T47D (cell line): ENCODE measurements around the gene ALKBH8.
"Not testable (repeated sequence)": the region's sequence is repeated elsewhere in the genome, so short reads cannot be mapped to it uniquely, and the experiment has no call there.

Experiments used
- DNase-seq, 2 experiments: peaks; one replicate each; pipeline versions ENCODE4 v3.0.0 to v3.0.0-alpha.2; 2011 to 2012; ENCODE audit warnings: low read depth in 1 of 2, low spot score in 1 of 2
- JUND ChIP-seq: IDR thresholded peaks from 2 replicates; pipeline ENCODE4 v1.6.1; 2012; ENCODE audit warnings: low read depth
- in situ Hi-C: cut with HindIII; loops from 2 replicates; pipeline ENCODE4 v1.10.0; 2016; ENCODE audit warnings: low sequenced_read_pairs, low pct_unique_long_range_greater_than_20kb

ALKBH8 gene

DNA sequence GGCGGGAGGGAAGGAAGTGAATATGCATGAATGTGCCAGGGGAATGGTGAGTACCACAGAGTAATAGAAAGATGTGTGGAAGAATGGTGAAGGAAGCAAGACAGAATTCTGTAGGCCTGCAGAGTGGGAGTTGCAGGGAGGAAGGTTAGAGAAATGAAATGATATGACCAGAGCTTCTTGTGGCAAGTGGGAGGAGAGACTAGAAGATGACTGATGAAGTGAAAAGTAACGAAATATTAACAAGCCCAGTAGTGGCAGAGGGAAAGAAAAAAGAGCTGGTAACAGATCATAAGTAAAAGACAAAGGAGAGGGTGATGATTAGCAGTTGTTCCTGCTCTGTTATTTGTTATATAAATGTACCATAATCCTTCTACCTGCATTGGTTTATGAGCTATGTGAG, 1.0 kb upstream of the ALKBH8 start:
- no peak for DNase-seq
- in situ Hi-C loops: no loop called here
- no peak for TF ChIP-seq JUND

DNA sequence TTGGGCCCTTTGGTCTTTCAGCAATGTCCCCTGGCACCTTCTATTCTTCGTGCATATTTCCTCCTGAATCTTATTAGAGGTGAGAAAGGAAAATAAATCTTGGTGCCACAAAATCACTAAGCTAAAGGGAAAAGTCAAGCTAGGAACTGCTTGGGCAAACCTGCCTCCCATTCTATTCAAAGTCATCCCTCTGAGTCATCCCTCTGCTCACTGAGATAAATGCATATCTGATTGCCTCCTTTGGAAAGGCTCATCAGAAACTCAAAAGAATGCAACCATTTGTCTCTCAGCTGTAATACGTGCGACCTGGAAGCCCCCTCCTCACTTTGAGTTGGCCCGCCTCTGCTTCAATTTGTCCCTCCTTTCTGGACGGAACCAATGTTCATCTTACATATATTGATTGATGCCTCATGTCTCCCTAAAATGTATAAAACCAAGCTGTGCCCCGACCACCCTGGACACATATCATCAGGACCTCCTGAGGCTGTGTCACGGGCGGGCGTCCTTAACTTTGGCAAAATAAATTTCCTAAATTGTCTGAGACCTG, 493 bp upstream of the ALKBH8 start:
- in situ Hi-C loops, DNase-seq: not testable (repeated sequence)

DNA sequence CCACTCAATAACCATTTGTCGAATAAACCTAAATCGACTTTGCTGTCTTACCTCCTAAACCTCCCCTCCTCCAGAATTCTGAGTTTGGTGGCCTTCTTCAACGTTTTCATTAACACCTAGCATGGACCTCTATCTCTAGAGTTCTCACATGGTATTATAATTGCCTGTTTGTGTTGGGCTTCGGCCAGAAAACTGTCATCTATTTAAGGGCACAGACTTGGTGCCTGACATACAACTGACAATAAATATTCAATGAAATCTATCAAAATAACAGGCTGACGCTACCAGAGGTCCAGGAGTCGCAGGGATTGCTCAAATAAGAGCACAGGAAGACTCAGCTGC, 687 bp downstream of the ALKBH8 start:
- no peak for TF ChIP-seq JUND
- in situ Hi-C loops: no loop called here
- DNase-seq: peak in 1 of 2 experiments; percentile 12

DNA sequence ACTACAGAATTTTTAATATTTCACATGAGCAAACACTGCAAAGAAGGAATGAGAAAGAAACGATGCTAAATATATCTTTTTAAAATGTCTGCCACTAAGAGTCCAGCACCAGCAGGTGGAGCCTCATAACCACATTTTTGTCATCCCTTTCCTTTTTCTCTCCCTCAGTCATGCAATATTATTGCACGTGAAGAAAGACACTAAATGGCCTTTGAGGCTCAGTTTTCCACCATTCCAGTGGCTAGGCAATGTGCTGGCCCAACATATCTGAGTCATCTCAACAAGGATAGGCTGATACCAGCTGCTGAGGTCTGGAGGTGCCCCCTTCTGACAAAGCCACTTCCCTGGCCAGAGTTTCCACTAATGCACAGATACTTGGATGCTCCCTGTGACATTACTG, 1.8 kb downstream of the ALKBH8 start:
- peak in 1 of 2 experiments; percentile 67 for DNase-seq
- no peak for TF ChIP-seq JUND
- in situ Hi-C loops: no loop called here

DNA sequence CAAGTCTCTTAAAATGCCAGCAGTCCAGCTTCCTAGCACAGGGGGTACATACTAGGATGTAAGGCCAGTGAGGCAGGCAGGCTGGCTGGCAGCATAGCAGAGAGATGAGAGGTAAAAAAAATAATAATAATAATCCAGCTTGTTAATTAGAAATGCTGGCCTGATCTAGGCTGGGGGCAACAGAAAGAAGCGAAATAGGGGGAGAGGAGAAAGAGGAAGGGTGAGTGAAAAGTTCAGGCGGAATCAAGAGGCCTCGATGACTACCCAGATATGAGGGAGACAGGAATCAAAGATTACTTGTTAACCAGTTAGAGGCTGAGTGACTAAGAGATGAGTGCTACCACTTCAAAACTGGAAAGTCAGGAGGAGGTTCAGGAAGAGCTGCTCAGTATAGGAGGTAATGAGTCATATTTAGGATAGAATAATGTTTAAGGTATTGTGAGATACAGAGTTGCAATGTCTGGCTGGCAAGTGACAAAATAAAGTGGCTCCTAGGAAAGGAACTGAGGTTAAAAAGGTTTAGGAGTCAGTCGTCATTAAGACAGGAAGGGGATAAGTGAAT, 2.8 kb downstream of the ALKBH8 start:
- in situ Hi-C loops: no loop called here
- DNase-seq: no peak
- no peak for TF ChIP-seq JUND

DNA sequence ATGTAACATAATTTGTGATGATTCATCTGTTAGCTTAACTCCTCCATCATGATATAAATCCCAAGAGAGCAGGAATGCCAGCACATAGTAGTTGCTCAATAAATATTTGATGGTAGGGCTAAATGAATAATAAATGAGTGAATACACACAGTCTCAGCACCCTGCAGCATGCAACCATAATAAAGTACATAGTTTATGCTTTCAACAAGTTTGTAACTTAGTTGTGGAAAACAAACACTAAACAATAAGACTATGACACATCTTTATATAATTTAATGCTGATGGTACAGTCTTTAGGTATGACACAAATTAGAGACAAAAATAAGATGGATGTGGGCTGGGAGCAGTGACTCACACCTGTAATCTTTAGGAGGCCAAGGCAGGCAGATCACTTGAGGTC, 3.8 kb downstream of the ALKBH8 start:
- no peak for DNase-seq
- no peak for TF ChIP-seq JUND
- in situ Hi-C loops: no loop called here

DNA sequence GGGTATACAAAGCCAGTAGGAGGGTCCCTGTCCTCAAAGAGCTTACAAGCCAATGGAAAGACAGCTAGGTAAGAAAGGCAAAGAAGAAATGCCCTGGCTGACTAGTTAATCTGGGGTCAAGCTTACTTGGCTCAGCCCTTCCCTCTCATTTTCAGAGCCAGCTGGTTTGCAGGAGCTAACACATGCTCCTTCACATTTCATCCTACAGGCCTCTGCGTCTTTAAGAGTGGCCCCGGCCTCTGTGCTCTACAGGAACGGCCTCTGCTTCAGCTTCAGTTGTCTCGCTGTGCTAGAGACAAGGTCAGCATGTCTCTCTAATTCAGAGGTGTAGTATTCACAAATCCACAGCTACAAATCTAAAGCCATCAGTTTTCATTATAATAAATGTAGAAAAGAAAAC, 15.2 kb downstream of the ALKBH8 start:
- DNase-seq: no peak
- TF ChIP-seq JUND: no peak
- in situ Hi-C loops: no loop called here

DNA sequence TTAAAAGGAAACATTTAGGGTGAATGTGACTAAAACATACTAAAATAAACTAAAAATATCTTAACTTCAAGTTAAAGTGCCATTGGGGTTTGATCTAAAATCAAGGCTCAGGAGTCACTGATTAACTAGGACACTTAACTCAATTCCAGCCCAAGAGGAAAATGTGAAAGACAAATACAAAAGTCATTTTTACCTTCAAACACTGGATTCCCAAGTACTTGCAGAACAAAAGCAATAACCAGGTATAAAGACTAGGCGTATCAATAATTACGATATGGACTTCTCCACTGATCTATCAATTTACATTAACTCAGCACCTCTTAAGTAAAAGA, 15.6 kb downstream of the ALKBH8 start:
- DNase-seq: no peak
- no peak for TF ChIP-seq JUND
- in situ Hi-C loops: no loop called here

DNA sequence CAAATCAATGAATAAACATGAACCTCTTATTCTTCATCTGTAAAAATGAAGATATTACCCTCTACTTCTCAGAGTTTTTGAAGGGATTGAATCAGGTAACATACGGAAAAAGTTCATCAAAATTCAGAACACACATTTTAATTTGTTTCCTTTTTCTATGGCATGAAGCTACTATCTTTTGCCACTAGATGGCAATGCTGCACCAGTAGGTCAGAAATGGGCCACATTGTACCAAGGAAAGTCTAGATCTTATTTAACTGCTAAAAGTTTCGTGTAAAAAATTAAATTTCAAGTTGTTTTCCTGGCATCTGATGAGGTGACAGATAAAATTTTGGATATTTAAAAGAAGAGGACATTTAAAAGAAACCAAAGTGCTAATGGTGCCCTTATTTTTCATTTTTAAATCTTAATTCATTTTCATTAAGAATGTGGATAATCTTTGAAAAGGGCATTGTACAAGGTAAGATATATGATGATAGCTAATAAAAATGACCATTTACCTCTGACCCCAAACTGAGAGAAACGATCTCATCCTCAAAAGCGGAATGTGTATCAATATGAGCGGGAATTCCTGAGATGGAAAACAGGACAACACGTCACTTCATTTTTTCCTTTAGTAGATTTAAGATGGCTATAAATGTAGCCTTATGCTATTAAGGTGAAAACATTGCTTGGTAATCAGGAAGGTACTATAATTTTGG, 16.1 kb downstream of the ALKBH8 start:
- DNase-seq: peak; percentile 20 to 65
- in situ Hi-C loops: no loop called here
- TF ChIP-seq JUND: no peak

DNA sequence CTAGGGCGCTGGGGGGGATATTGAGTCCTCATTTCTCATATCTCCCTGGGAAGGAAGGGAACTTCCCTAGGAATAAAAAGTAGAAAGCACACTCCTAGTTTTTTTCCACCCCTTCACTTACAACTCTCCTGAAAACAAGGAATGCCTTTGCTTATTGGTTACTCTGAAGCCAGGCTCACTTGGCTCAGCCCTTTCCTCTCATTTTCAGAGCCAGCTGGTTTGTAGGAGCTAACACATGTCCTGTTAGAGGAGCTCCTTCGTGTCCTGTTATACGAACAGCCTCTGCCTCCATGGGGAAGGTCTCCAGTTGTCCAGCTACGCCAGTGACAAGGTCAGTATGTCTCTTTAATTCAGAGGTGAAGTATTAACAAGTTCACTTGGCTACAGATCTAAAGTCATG, 17.6 kb downstream of the ALKBH8 start:
- in situ Hi-C loops: no loop called here
- TF ChIP-seq JUND: no peak
- DNase-seq: no peak

DNA sequence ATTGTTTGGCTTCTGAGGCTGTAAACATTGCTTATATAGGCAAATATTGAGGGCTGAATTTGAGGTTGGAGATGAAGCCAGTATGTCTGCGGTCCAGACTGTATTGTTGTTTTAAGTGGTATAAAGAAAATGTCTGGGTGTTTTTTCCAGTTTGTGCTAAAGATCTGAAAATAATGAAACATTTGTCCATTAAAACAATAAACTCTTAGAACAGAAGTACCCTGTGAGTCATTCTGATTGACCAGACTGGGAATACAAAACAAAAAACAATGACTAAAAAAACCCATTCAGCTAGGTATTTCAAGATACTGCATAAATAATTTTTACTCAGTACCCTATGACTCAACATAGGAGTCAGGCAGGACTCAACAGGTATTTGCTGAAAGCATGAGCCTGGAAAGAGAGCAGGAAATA, 20.4 kb downstream of the ALKBH8 start:
- in situ Hi-C loops: no loop called here
- no peak for DNase-seq
- TF ChIP-seq JUND: no peak

DNA sequence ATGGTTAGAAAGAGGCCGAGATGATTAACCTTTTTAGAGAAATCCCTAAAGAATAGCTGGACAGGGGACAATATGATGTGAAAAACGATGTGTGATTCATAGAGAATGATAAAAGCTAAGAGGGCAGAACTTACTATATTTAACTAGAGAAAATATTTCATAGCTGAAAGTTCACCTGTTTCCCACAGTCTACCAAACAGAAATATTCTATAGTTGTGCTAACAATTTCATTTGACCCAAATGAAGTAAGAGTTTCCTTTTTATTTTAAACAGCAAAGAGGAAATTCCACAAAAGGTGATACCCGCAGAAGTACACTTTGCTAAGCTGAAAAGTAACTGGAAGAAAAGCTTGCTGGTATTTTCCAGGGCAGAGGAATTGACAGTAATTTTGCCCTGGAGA, 26.7 kb downstream of the ALKBH8 start:
- DNase-seq: no peak
- in situ Hi-C loops: no loop called here

DNA sequence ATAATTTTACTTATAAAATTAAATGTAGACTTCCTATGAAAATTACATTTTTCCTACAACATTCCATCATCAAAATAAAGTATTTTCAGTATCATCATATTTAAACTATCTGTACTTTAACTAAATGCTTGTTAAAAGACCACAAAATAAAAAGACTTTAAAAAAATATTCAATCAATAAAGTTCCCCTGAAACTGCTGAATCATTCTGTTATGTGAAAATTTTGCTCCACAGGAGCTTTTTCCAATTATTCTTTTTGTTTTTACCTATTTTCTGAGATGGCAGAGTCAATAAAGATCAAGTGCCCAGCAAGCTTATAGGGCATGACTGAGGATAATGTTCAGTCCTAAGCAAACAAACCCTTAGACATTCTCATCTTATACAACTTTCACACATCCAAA, 27.3 kb downstream of the ALKBH8 start:
- no peak for DNase-seq
- in situ Hi-C loops: no loop called here
- no peak for TF ChIP-seq JUND

More for the DNA sequence above, 26.7 kb downstream of the ALKBH8 start:
- no peak for TF ChIP-seq JUND

DNA sequence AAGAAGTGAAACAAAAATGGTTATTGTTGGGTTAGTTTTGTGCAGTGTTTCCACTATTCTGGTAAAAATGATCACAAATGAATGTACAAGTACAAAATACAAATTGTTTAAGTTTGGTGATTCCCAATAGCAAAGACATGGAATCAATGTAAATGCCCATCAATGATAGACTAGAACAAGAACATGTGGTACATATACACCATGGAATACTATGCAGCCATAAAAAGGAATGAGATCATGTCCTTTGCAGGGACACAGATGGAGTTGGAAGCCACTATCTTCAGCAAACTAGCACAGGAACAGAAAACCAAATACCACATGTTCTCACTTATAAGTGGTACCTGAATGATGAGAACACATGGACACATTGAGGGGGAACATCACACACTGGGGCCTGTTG, 28.4 kb downstream of the ALKBH8 start:
- in situ Hi-C loops, DNase-seq: not testable (repeated sequence)
